C4-2B (cell line): ENCODE measurements around the gene B4GALT5.
"Not testable (repeated sequence)": the region's sequence is repeated elsewhere in the genome, so short reads cannot be mapped to it uniquely, and the experiment has no call there.

Experiments
- ZFX ChIP-seq: fragments of 450-650 bp; IDR thresholded peaks from 2 replicates; pipeline ENCODE4 v1.6.1; 2017
- TF ChIP-seq, protein P1 (sequence below): fragments of 450-650 bp; conservative IDR thresholded peaks from 2 replicates; pipeline ENCODE4 v1.5.1; 2017; ENCODE audit warnings: mild to moderate bottlenecking

DNA sequence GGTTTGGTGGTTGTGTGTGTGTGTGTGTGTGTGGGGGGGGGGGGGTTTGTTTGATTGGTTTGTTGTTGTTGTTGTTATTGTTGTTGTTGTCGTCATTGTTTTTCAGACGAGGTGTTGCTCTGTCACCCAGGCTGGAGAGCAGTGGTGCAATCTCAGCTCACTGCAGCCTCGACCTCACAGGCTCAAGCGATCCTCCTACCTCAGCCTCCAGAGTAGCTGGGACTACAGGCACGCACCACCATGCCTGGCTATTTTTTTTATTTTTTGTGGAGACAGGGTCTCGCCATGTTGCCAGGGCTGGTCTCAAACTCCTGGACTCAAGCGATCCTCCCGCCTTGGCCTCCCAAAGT lies 98.7 kb downstream of the B4GALT5 start:
- not testable (repeated sequence) for TF ChIP-seq ZFX
- TF ChIP-seq, protein P1, sequence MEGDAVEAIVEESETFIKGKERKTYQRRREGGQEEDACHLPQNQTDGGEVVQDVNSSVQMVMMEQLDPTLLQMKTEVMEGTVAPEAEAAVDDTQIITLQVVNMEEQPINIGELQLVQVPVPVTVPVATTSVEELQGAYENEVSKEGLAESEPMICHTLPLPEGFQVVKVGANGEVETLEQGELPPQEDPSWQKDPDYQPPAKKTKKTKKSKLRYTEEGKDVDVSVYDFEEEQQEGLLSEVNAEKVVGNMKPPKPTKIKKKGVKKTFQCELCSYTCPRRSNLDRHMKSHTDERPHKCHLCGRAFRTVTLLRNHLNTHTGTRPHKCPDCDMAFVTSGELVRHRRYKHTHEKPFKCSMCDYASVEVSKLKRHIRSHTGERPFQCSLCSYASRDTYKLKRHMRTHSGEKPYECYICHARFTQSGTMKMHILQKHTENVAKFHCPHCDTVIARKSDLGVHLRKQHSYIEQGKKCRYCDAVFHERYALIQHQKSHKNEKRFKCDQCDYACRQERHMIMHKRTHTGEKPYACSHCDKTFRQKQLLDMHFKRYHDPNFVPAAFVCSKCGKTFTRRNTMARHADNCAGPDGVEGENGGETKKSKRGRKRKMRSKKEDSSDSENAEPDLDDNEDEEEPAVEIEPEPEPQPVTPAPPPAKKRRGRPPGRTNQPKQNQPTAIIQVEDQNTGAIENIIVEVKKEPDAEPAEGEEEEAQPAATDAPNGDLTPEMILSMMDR = not testable (repeated sequence)
